ENCODE measurements around the gene UBXN1. TPM values are rescaled to one million over a fixed set of nuclear protein-coding genes. Genes with fewer than 3 reads are reported as not detected.

The UBXN1 gene
- polyA plus RNA-seq (ENCODE audit: insufficient read length in 3 of 3) = 100 to 1,000 TPM; 160 to 169 (median 161) TPM

- peak in 1 of 3 donors; percentile 76 for DNase-seq (ENCODE audit: low read depth in 3 of 3, low spot score in 2 of 3)
Measured at GRCh38 chr11:62678770-62679696, at the start of gene UBXN1. UBXN1 (minus strand) TSS chr11:62679073; CDS start chr11:62678923, 150 bp downstream.

GRCh38 chr11:62728171-62728988 is 49.5 kb upstream of the UBXN1 start, which contains the start of gene TTC9C:
TTC9C (plus strand) TSS chr11:62728486; CDS start chr11:62728849, 363 bp downstream.
- DNase-seq (ENCODE audit: low read depth in 3 of 3, low spot score in 2 of 3) = peak; percentile 70 to 81 (median 72)

GRCh38 chr11:62727872-62728170 is 48.9 kb upstream of the UBXN1 start:
- peak in 2 of 3 donors; percentile 99 for DNase-seq (ENCODE audit: low read depth in 3 of 3, low spot score in 2 of 3)

- peak; percentile 97 to 100 (median 98) for DNase-seq (ENCODE audit: low read depth in 3 of 3, low spot score in 2 of 3)
Measured at GRCh38 chr11:62727165-62727871, 48.4 kb upstream of the UBXN1 start, which contains the start of gene HNRNPUL2. HNRNPUL2 (minus strand) TSS chr11:62727457; CDS start chr11:62727156, 301 bp downstream.

- DNase-seq (ENCODE audit: low read depth in 3 of 3, low spot score in 2 of 3) = no peak
Measured at GRCh38 chr11:62726915-62727164, 48.0 kb upstream of the UBXN1 start.

GRCh38 chr11:62726156-62726914 is 47.5 kb upstream of the UBXN1 start:
- no peak for DNase-seq (ENCODE audit: low read depth in 3 of 3, low spot score in 2 of 3)

GRCh38 chr11:62725646-62726045 is 46.8 kb upstream of the UBXN1 start:
- DNase-seq (ENCODE audit: low read depth in 3 of 3, low spot score in 2 of 3) = no peak

GRCh38 chr11:62724171-62724570 is 45.3 kb upstream of the UBXN1 start:
- DNase-seq (ENCODE audit: low read depth in 3 of 3, low spot score in 2 of 3) = no peak

GRCh38 chr11:62721994-62722393 is 43.1 kb upstream of the UBXN1 start:
- DNase-seq (ENCODE audit: low read depth in 3 of 3, low spot score in 2 of 3) = no peak

- DNase-seq (ENCODE audit: low read depth in 3 of 3, low spot score in 2 of 3) = no peak
Measured at GRCh38 chr11:62719302-62719978, 40.6 kb upstream of the UBXN1 start.

- DNase-seq (ENCODE audit: low read depth in 3 of 3, low spot score in 2 of 3) = no peak
Measured at GRCh38 chr11:62716816-62717215, 37.9 kb upstream of the UBXN1 start.

- DNase-seq (ENCODE audit: low read depth in 3 of 3, low spot score in 2 of 3) = no peak
Measured at GRCh38 chr11:62716206-62716605, 37.3 kb upstream of the UBXN1 start.

- DNase-seq (ENCODE audit: low read depth in 3 of 3, low spot score in 2 of 3) = no peak
Measured at GRCh38 chr11:62715150-62716130, 36.6 kb upstream of the UBXN1 start.

- no peak for DNase-seq (ENCODE audit: low read depth in 3 of 3, low spot score in 2 of 3)
Measured at GRCh38 chr11:62713343-62713742, 34.5 kb upstream of the UBXN1 start.

GRCh38 chr11:62712861-62713260 is 34.0 kb upstream of the UBXN1 start:
- DNase-seq (ENCODE audit: low read depth in 3 of 3, low spot score in 2 of 3) = no peak

GRCh38 chr11:62712276-62712812 is 33.5 kb upstream of the UBXN1 start:
- DNase-seq (ENCODE audit: low read depth in 3 of 3, low spot score in 2 of 3) = no peak

- DNase-seq (ENCODE audit: low read depth in 3 of 3, low spot score in 2 of 3) = no peak
Measured at GRCh38 chr11:62710001-62710345, 31.1 kb upstream of the UBXN1 start.

- DNase-seq (ENCODE audit: low read depth in 3 of 3, low spot score in 2 of 3) = peak; percentile 97
Measured at GRCh38 chr11:62709247-62710000, 30.6 kb upstream of the UBXN1 start.
